Coronary artery (tissue), 2 donors: ENCODE measurements around the gene SASH1.

Experiments
- DNase-seq: peaks from one replicate; pipeline ENCODE4 v3.0.0-alpha.2; 2017; ENCODE audit warnings: low spot score
- H3K27ac ChIP-seq, 2 donors: fragments of 200-600 bp; sonication (generic); one replicate each; pipeline ENCODE4 v1.5.1; 2016 to 2019
- H3K4me3 ChIP-seq: fragments of 200-600 bp; sonication (generic); 2 replicates; pipeline ENCODE4 v1.5.1; 2016; ENCODE audit warnings: mild to moderate bottlenecking, moderate library complexity
- TF ChIP-seq, protein P1 (sequence below): fragments of 200-600 bp; sonication (generic); IDR thresholded peaks from one replicate; pipeline ENCODE4 v1.5.1; 2019; ENCODE audit warnings: antibody characterized with exemption

Gene SASH1

GRCh38 chr6:148438632-148439031, 96.0 kb downstream of the SASH1 start:
- H3K4me3 ChIP-seq = no peak overlapping the region
- no peak for DNase-seq
- TF ChIP-seq, protein P1, sequence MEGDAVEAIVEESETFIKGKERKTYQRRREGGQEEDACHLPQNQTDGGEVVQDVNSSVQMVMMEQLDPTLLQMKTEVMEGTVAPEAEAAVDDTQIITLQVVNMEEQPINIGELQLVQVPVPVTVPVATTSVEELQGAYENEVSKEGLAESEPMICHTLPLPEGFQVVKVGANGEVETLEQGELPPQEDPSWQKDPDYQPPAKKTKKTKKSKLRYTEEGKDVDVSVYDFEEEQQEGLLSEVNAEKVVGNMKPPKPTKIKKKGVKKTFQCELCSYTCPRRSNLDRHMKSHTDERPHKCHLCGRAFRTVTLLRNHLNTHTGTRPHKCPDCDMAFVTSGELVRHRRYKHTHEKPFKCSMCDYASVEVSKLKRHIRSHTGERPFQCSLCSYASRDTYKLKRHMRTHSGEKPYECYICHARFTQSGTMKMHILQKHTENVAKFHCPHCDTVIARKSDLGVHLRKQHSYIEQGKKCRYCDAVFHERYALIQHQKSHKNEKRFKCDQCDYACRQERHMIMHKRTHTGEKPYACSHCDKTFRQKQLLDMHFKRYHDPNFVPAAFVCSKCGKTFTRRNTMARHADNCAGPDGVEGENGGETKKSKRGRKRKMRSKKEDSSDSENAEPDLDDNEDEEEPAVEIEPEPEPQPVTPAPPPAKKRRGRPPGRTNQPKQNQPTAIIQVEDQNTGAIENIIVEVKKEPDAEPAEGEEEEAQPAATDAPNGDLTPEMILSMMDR = no peak
- no peak overlapping the region for H3K27ac ChIP-seq

DNA sequence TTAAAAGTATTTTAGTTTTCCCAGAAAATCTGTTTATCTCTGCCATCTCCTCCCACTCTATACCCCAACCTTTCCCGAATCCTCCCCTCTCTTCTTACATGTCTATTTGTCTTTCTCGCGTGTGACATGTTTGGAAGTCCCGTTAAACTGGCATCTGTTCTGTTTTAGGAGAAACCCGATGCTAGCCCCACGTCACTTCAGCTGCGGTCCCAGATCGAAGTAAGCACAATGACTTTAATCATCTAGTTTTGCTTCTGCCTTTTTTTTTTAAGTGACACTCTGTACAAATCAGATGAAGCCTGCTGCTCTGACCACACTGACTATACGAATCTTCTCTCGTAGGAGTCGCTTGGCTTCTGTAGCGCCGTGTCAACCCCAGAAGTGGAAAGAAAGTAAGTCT, 97.4 kb downstream of the SASH1 start:
- no peak for DNase-seq
- TF ChIP-seq, protein P1 = no peak
- Histone ChIP-seq H3K27ac (peak overlapping the region in 1 of 2 donors; percentile 82), H3K4me3 (no peak overlapping the region)

DNA sequence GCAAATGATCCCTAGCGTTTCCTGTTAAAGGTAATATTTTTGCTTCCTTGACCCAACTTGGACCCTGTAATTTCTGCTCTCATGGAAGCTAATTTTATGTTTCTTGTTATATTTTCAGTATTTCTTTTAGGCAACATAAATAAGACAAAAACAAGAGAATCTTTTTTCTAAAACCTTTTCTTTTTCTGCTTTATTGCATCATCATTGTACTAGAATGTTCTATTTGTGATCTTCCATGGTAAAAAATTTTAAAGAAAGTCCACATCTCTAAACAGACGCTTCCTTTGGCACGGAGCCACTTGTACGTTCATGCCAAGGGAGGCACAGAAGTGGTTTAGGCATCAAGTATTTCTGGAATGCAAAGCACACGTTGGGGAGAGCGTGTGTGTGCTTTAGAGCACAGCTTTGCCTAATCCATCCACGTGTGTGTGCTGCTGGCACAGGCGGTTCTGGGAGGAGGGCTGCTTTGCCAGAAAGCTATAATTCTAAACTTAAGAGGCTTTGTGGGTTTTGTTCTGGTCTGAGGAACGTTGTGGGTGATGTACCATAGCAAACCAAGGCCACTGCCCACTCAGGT, 98.3 kb downstream of the SASH1 start:
- TF ChIP-seq, protein P1 = no peak

DNA sequence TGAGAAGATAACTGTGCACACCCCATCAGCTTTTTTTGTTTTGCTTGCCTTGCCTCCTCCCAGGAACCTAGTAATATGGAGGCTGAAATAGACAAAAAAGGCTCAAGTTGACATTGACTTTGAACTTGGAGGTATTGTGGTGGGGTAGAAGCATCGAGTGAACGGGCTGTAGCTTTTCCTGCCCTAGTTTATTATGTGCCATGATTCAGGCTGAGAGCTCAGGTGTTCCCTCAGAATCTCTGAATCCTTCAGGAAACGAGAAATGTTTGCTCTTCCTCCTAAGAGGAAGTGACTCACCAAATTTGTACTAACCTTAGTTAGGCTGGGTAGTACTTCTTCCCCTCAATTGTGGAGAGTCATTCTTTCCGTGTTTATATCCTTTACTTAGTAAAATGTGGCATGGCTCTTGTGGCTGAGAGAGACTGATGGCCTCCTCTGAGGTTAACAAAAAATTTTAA, 98.8 kb downstream of the SASH1 start:
- TF ChIP-seq, protein P1 = no peak
- no peak for DNase-seq
- Histone ChIP-seq H3K27ac (peak overlapping the region; percentile 79 to 82), H3K4me3 (peak overlapping the region; percentile 17)

More for the DNA sequence above, 98.3 kb downstream of the SASH1 start:
- peak overlapping the region; percentile 17 for H3K4me3 ChIP-seq
- DNase-seq = peak; percentile 84
- peak overlapping the region; percentile 79 to 82 for H3K27ac ChIP-seq

DNA sequence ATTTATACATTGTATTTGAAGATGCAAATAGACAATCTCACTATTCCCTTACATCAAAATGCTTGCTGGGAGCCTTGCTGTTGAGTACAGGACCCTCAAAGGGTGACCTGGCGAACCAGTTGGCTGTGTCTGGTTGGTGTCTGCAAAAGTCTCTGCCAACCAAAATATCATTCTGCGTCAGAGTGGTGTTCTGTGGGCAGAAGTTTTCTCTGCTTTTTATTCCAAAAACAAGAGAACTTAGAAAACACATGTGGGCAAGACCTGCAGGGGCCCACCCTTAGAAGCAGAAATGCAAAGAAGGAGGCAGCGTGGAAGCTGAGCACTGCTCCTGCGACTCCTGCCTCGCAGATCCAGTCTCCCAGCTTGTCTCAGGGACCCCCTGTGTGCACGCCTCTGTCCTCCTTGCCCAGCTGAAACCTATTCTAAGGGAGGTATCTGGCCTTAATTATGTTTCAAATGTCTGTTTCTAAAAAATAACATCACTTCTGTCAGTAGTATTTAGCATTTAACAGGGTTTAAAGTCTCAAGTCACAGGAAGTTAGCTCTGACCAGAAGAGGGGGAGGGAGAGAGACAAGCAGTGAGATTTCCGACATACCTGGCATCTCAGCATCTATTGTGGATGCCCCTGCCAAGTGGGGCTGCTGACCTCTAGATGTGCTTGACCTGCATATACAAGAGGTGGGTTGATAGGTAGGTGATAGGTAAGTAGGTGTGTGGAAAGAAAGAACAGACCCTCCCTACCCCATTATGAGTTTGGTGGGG, 101.3 kb downstream of the SASH1 start:
- TF ChIP-seq, protein P1 = no peak
- DNase-seq = no peak
- Histone ChIP-seq H3K27ac (peak overlapping the region; percentile 60 to 76), H3K4me3 (no peak overlapping the region)

GRCh38 chr6:148445116-148445515, 102.5 kb downstream of the SASH1 start:
- peak overlapping the region; percentile 60 to 76 for H3K27ac ChIP-seq
- TF ChIP-seq, protein P1 = no peak
- DNase-seq = no peak

DNA sequence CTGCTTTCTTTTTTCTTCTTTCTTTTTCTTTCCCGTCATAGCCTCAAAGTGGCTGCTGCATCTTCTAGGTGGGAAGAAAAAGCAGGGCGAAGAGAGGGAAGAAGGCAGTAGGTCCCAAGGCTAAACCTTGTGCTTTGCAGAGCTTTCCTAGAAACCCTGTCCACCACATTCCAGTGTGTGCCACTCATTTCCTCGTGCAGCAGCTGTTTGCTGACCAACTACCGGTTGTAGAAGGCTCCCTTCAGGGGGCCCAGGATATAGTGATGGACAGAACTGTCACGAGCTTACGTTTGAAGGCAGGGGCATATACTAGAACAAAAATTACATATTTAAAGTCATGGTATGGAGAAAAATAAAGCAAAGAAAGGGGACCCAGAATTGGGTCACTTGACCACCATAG, 103.0 kb downstream of the SASH1 start:
- no peak for DNase-seq
- TF ChIP-seq, protein P1 = no peak
- H3K27ac ChIP-seq = peak overlapping the region in 1 of 2 donors; percentile 60
- no peak overlapping the region for H3K4me3 ChIP-seq

More at GRCh38 chr6:148445116-148445515, 102.5 kb downstream of the SASH1 start:
- no peak overlapping the region for H3K4me3 ChIP-seq
